Glutamatergic neuron (in vitro differentiated cells): Measurements from ENCODE around the gene ACOT9. TPM values are rescaled to one million over a fixed set of nuclear protein-coding genes. Genes with fewer than 3 reads are reported as not detected.

ENCODE experiments used
- DNase-seq: peaks from one replicate; pipeline ENCODE4 v3.0.0; 2022
- H3K27ac Mint-ChIP-seq: one replicate; pipeline ENCODE4 v1.8.0; 2020; ENCODE audit warnings: mild to moderate bottlenecking, mixed read lengths, inconsistent platforms; ENCODE audit not compliant: unreplicated experiment
- H3K27me3 Mint-ChIP-seq: one replicate; pipeline ENCODE4 v1.8.0; 2020; ENCODE audit warnings: mild to moderate bottlenecking, moderate library complexity, mixed read lengths, inconsistent platforms; ENCODE audit not compliant: unreplicated experiment
- H3K36me3 Mint-ChIP-seq: one replicate; pipeline ENCODE4 v1.8.0; 2020; ENCODE audit warnings: mild to moderate bottlenecking, mixed read lengths, inconsistent platforms; ENCODE audit not compliant: unreplicated experiment
- H3K4me1 Mint-ChIP-seq: one replicate; pipeline ENCODE4 v1.8.0; 2020; ENCODE audit warnings: mild to moderate bottlenecking, low read depth, mixed read lengths, inconsistent platforms; ENCODE audit not compliant: unreplicated experiment
- H3K4me3 Mint-ChIP-seq: one replicate; pipeline ENCODE4 v1.8.0; 2020; ENCODE audit warnings: mild to moderate bottlenecking, mixed read lengths, inconsistent platforms; ENCODE audit not compliant: unreplicated experiment
- H3K9me3 Mint-ChIP-seq: one replicate; pipeline ENCODE4 v1.8.0; 2020; ENCODE audit warnings: mild to moderate bottlenecking, moderate library complexity, mixed read lengths, inconsistent platforms; ENCODE audit not compliant: unreplicated experiment
- total RNA-seq: library from RNA; stranded (reverse); fragmentation: NEBNext Ultra II Directional; extraction: Animal tissue kit (Norgen Biotek cat#: 25700); gene quantifications from one replicate; pipeline ENCODE4 v1.2.1, GENCODE V29; 2021; ENCODE audit not compliant: unreplicated experiment
- TF ChIP-seq, protein P1 (sequence below): fragments of 200-600 bp; sonication (generic); IDR thresholded peaks from one replicate; pipeline ENCODE4 v1.5.0; 2021; ENCODE audit not compliant: partially characterized antibody, unreplicated experiment

ACOT9 gene
- total RNA-seq, 1 donor from 2014 or later: 20.5 TPM

GRCh38 chrX:23742174-23742696, 841 bp downstream of the ACOT9 start:
- Mint-ChIP-seq H3K36me3 (no peaks in the 10 kb centered on the region), H3K27me3 (peaks cover 2% of the 10 kb centered on the region), H3K4me1 (no peaks in the 10 kb centered on the region), H3K4me3 (peak overlapping the region; percentile 90), H3K27ac (peak overlapping the region; percentile 55), H3K9me3 (peaks cover 3% of the 10 kb centered on the region)
- no peak for DNase-seq
- TF ChIP-seq, protein P1, sequence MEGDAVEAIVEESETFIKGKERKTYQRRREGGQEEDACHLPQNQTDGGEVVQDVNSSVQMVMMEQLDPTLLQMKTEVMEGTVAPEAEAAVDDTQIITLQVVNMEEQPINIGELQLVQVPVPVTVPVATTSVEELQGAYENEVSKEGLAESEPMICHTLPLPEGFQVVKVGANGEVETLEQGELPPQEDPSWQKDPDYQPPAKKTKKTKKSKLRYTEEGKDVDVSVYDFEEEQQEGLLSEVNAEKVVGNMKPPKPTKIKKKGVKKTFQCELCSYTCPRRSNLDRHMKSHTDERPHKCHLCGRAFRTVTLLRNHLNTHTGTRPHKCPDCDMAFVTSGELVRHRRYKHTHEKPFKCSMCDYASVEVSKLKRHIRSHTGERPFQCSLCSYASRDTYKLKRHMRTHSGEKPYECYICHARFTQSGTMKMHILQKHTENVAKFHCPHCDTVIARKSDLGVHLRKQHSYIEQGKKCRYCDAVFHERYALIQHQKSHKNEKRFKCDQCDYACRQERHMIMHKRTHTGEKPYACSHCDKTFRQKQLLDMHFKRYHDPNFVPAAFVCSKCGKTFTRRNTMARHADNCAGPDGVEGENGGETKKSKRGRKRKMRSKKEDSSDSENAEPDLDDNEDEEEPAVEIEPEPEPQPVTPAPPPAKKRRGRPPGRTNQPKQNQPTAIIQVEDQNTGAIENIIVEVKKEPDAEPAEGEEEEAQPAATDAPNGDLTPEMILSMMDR: no peak

GRCh38 chrX:23737413-23737812, 5.7 kb downstream of the ACOT9 start:
- no peaks in the 10 kb centered on the region for H3K36me3 Mint-ChIP-seq
- H3K4me1 Mint-ChIP-seq: no peaks in the 10 kb centered on the region
- H3K4me3 Mint-ChIP-seq: no peak overlapping the region
- peaks cover 2% of the 10 kb centered on the region for H3K27me3 Mint-ChIP-seq
- no peak overlapping the region for H3K27ac Mint-ChIP-seq
- H3K9me3 Mint-ChIP-seq: peaks cover 3% of the 10 kb centered on the region
- no peak for DNase-seq
- TF ChIP-seq, protein P1: no peak

- no peaks in the 10 kb centered on the region for H3K27me3 Mint-ChIP-seq
Measured at GRCh38 chrX:23736030-23736429, 7.0 kb downstream of the ACOT9 start.

DNA sequence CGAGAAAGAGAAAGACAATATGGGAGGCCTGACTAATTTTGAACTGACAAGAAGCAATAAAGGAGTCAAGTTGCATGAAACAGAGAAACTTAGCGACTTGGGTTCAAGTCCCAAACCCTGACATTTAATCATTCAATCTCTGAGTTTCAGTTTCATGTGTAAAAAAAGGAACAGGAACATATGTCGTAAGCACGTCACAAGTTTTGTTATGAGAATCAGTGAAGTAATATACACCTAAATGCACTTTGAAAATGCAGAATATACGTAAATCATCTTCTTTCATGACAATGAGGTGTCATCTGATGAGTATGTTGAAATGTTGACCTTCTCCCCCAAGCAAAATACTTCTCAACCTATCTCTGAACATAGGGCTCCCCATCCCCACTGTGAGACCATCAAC, 10.4 kb downstream of the ACOT9 start:
- no peak overlapping the region for H3K27ac Mint-ChIP-seq
- no peaks in the 10 kb centered on the region for H3K4me1 Mint-ChIP-seq
- no peaks in the 10 kb centered on the region for H3K9me3 Mint-ChIP-seq
- no peak overlapping the region for H3K4me3 Mint-ChIP-seq
- no peaks in the 10 kb centered on the region for H3K27me3 Mint-ChIP-seq
- H3K36me3 Mint-ChIP-seq: no peaks in the 10 kb centered on the region
- TF ChIP-seq, protein P1: no peak
- DNase-seq: no peak

More at GRCh38 chrX:23736030-23736429, 7.0 kb downstream of the ACOT9 start:
- H3K4me1 Mint-ChIP-seq: no peaks in the 10 kb centered on the region
- H3K9me3 Mint-ChIP-seq: no peaks in the 10 kb centered on the region
- H3K27ac Mint-ChIP-seq: no peak overlapping the region
- no peak overlapping the region for H3K4me3 Mint-ChIP-seq
- H3K36me3 Mint-ChIP-seq: no peaks in the 10 kb centered on the region
- TF ChIP-seq, protein P1: no peak
- no peak for DNase-seq

DNA sequence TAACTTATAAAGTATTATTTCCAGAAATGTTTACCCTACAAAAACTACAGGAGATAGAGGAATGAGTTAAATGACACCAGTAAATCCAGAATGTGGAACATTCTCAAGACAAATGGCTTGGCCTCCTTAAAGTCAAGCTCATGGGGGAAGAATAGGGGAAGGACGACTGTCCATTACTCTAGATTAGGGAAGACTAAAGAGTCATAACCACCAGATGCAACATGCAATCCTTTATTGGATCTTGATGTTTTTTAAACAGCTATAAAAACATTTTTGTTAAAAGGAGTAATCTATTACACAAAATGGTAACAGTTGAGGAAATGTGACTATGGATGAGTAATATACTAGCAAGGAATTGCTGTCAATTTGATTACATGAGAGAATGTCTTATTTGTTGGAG, 11.1 kb downstream of the ACOT9 start:
- H3K4me3 Mint-ChIP-seq: no peak overlapping the region
- H3K9me3 Mint-ChIP-seq: no peaks in the 10 kb centered on the region
- DNase-seq: no peak
- H3K27me3 Mint-ChIP-seq: no peaks in the 10 kb centered on the region
- no peak overlapping the region for H3K27ac Mint-ChIP-seq
- TF ChIP-seq, protein P1: no peak
- H3K36me3 Mint-ChIP-seq: no peaks in the 10 kb centered on the region
- H3K4me1 Mint-ChIP-seq: no peaks in the 10 kb centered on the region
